HCT116 (cell line): Measurements from ENCODE around the gene STC2.

Experiments
- EZH2 ChIP-seq: fragments of 200-600 bp; sonication (generic); IDR thresholded peaks from 2 replicates; pipeline ENCODE4 v1.6.1; 2017; ENCODE audit warnings: antibody characterized with exemption, mixed run types
- FOSL1 ChIP-seq: IDR thresholded peaks from 2 replicates; pipeline ENCODE4 v1.6.1; 2012; ENCODE audit warnings: low read depth
- POLR2A ChIP-seq: IDR thresholded peaks from 2 replicates; pipeline ENCODE4 v1.7.0; 2011; ENCODE audit warnings: borderline replicate concordance; ENCODE audit not compliant: insufficient read depth, insufficient read length; ENCODE audit errors: extremely low read depth
- POLR2AphosphoS5 ChIP-seq: IDR thresholded peaks from 2 replicates; pipeline ENCODE4 v1.6.1; 2011; ENCODE audit warnings: mild to moderate bottlenecking, low read depth, low read length, moderate library complexity
- SIN3A ChIP-seq: IDR thresholded peaks from 2 replicates; pipeline ENCODE4 v1.6.1; 2012; ENCODE audit warnings: low read depth
- SP1 ChIP-seq: IDR thresholded peaks from 2 replicates; pipeline ENCODE4 v1.6.1; 2012; ENCODE audit warnings: low read depth
- YY1 ChIP-seq: IDR thresholded peaks from 2 replicates; pipeline ENCODE4 v1.6.1; 2011; ENCODE audit warnings: low read length, low read depth, moderate library complexity, mild to moderate bottlenecking; ENCODE audit not compliant: insufficient replicate concordance; ENCODE audit errors: extremely low read depth
- TF ChIP-seq, protein P1 (sequence below): IDR thresholded peaks from 2 replicates; pipeline ENCODE4 v1.6.1; 2012; ENCODE audit warnings: low read depth
- TF ChIP-seq, protein P2 (sequence below), 3 experiments: fragments of 200-600 bp in 1 of 3; sonication (generic) in 1 of 3; IDR thresholded peaks in 2 of 3; conservative IDR thresholded peaks in 1 of 3; 2 replicates each; pipeline ENCODE4 v1.5.1; 2012 to 2017; ENCODE audit warnings: low read depth in 2 of 3, low read length in 2 of 3, antibody characterized with exemption in 1 of 3, borderline replicate concordance in 1 of 3, control low read depth in 1 of 3, mild to moderate bottlenecking in 1 of 3, mixed read lengths in 1 of 3, mixed run types in 1 of 3, moderate library complexity in 1 of 3; ENCODE audit not compliant: insufficient read depth in 1 of 3
- TF ChIP-seq, protein P3 (sequence below): IDR thresholded peaks from 2 replicates; pipeline ENCODE4 v1.6.1; 2012

DNA sequence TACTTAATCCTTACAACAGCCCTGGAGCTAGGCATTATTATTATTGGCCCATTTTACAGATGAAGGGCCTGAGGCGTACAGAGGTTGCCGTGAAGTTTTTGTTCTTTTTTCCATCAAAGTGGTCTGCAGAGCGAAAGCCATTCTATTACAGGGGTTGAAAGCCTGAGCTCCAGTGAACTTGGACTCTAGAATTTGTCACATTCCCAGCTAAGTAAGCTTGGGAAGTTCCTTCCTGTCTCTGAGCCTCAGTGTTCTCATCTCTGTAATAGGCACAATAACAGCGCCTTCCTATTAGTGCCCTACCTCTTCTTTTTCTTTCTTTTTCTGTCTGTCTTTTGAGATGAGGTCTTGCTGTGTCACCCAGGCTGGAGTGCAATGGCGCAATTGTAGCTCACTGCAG lies 49.0 kb downstream of the STC2 start:
- TF ChIP-seq POLR2AphosphoS5 (no peak), EZH2 (no peak), YY1 (no peak), POLR2A (no peak), SIN3A (no peak), FOSL1 (no peak), SP1 (no peak)
- TF ChIP-seq, protein P1, sequence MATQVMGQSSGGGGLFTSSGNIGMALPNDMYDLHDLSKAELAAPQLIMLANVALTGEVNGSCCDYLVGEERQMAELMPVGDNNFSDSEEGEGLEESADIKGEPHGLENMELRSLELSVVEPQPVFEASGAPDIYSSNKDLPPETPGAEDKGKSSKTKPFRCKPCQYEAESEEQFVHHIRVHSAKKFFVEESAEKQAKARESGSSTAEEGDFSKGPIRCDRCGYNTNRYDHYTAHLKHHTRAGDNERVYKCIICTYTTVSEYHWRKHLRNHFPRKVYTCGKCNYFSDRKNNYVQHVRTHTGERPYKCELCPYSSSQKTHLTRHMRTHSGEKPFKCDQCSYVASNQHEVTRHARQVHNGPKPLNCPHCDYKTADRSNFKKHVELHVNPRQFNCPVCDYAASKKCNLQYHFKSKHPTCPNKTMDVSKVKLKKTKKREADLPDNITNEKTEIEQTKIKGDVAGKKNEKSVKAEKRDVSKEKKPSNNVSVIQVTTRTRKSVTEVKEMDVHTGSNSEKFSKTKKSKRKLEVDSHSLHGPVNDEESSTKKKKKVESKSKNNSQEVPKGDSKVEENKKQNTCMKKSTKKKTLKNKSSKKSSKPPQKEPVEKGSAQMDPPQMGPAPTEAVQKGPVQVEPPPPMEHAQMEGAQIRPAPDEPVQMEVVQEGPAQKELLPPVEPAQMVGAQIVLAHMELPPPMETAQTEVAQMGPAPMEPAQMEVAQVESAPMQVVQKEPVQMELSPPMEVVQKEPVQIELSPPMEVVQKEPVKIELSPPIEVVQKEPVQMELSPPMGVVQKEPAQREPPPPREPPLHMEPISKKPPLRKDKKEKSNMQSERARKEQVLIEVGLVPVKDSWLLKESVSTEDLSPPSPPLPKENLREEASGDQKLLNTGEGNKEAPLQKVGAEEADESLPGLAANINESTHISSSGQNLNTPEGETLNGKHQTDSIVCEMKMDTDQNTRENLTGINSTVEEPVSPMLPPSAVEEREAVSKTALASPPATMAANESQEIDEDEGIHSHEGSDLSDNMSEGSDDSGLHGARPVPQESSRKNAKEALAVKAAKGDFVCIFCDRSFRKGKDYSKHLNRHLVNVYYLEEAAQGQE, result no peak
- TF ChIP-seq, protein P2, sequence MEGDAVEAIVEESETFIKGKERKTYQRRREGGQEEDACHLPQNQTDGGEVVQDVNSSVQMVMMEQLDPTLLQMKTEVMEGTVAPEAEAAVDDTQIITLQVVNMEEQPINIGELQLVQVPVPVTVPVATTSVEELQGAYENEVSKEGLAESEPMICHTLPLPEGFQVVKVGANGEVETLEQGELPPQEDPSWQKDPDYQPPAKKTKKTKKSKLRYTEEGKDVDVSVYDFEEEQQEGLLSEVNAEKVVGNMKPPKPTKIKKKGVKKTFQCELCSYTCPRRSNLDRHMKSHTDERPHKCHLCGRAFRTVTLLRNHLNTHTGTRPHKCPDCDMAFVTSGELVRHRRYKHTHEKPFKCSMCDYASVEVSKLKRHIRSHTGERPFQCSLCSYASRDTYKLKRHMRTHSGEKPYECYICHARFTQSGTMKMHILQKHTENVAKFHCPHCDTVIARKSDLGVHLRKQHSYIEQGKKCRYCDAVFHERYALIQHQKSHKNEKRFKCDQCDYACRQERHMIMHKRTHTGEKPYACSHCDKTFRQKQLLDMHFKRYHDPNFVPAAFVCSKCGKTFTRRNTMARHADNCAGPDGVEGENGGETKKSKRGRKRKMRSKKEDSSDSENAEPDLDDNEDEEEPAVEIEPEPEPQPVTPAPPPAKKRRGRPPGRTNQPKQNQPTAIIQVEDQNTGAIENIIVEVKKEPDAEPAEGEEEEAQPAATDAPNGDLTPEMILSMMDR (IDR thresholded peaks at IDR 0.05 in 2 of 3, conservative IDR thresholded peaks at IDR 0.05 in 1 of 3; ENCODE audit: borderline replicate concordance in 1 of 3, insufficient read depth in 1 of 3, low read depth in 2 of 3, low read length in 2 of 3), result no peak
- TF ChIP-seq, protein P3, sequence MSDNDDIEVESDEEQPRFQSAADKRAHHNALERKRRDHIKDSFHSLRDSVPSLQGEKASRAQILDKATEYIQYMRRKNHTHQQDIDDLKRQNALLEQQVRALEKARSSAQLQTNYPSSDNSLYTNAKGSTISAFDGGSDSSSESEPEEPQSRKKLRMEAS, result no peak
